ENCODE measurements around the gene APOL4. TPM values are rescaled to one million over a fixed set of nuclear protein-coding genes. Genes with fewer than 3 reads are reported as not detected.
"Not testable (repeated sequence)": the region's sequence is repeated elsewhere in the genome, so short reads cannot be mapped to it uniquely, and the experiment has no call there.

The APOL4 gene, protein sequence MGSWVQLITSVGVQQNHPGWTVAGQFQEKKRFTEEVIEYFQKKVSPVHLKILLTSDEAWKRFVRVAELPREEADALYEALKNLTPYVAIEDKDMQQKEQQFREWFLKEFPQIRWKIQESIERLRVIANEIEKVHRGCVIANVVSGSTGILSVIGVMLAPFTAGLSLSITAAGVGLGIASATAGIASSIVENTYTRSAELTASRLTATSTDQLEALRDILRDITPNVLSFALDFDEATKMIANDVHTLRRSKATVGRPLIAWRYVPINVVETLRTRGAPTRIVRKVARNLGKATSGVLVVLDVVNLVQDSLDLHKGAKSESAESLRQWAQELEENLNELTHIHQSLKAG
- 1 to 10 TPM in 1 of 6 donors, under 1 TPM in 3, not detected in 2; 0.09 to 1.6 (median 0.72) TPM for polyA plus RNA-seq (ENCODE audit: low read depth in 6 of 6)

GRCh38 chr22:36201630-36202319, at the start of gene APOL4:
Gene APOL4, minus strand, starts transcription at chr22:36201809. Its CDS starts 75 bp downstream, at chr22:36201734.
- ATAC-seq (ENCODE audit: low read depth in 2 of 2) (no peak), DNase-seq (no peak)
- peaks cover 16 to 35% (median 33%) of the 10 kb centered on the region in 3 donors for H3K27me3 Mint-ChIP-seq
- H3K4me3 Mint-ChIP-seq: peak within 1 kb of the TSS in 1 of 8 donors; percentile 21
- H3K4me1 Mint-ChIP-seq: peaks cover 13 to 44% (median 22%) of the 10 kb centered on the region in 3 donors
- H3K9me3 Mint-ChIP-seq: no peaks in the 10 kb centered on the region
- peaks cover 0 to 7% of the 10 kb centered on the region in 2 donors for H3K36me3 Mint-ChIP-seq
- peak within 1 kb of the TSS in 1 of 6 donors; percentile 11 for H3K27ac Mint-ChIP-seq

- ATAC-seq (ENCODE audit: low read depth in 2 of 2); DNase-seq; H3K9me3 Mint-ChIP-seq; H3K27me3 Mint-ChIP-seq; H3K36me3 Mint-ChIP-seq: not testable (repeated sequence)
- Mint-ChIP-seq H3K4me3 (peak overlapping the region in 2 of 8 donors; percentile 44 to 59), H3K27ac (peak overlapping the region in 2 of 6 donors; percentile 22 to 39), H3K4me1 (peaks cover 15 to 31% (median 20%) of the 10 kb centered on the region in 3 donors)
Observed at GRCh38 chr22:36250292-36250960, 48.8 kb upstream of the APOL4 start.

GRCh38 chr22:36249160-36249559, 47.6 kb upstream of the APOL4 start:
- ATAC-seq (ENCODE audit: low read depth in 2 of 2) (no peak), DNase-seq (no peak)
- peaks cover 18 to 24% (median 19%) of the 10 kb centered on the region in 3 donors for H3K4me1 Mint-ChIP-seq
- peaks cover 0 to 5% (median 0%) of the 10 kb centered on the region in 7 donors for H3K9me3 Mint-ChIP-seq
- H3K27me3 Mint-ChIP-seq: peaks cover 0 to 6% (median 0%) of the 10 kb centered on the region in 3 donors
- no peak overlapping the region for H3K4me3 Mint-ChIP-seq
- no peak overlapping the region for H3K27ac Mint-ChIP-seq
- H3K36me3 Mint-ChIP-seq: peaks cover 0 to 7% of the 10 kb centered on the region in 2 donors

DNA sequence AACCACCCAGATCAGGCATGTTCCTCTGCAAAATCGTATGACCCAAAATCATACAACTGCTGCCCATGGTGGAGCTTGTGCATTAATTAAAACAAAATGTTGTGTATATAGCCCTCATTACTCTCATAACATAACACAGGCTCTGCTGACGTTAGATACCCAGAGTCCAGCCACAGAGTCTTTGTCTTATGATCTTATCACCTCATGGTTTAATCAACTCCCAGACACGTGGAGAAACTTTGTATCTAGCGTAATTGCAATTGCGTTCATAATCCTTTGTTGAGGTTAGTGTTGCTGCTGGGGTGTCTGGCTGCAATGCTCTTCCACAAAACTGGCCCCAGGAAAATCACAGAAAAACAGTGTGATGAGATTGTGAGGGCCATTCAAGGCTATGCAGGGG, 46.3 kb upstream of the APOL4 start:
- DNase-seq (no peak), ATAC-seq (ENCODE audit: low read depth in 2 of 2) (no peak)
- Mint-ChIP-seq H3K4me1 (peaks cover 7 to 12% (median 9%) of the 10 kb centered on the region in 3 donors), H3K4me3 (no peak overlapping the region), H3K27ac (no peak overlapping the region), H3K9me3 (peaks cover 0 to 5% (median 3%) of the 10 kb centered on the region in 7 donors), H3K27me3 (peaks cover 0 to 6% (median 0%) of the 10 kb centered on the region in 3 donors), H3K36me3 (peaks cover 0 to 7% of the 10 kb centered on the region in 2 donors)

- DNase-seq: no peak
- Mint-ChIP-seq H3K27me3 (peaks cover 0 to 6% (median 0%) of the 10 kb centered on the region in 3 donors), H3K4me3 (no peak overlapping the region), H3K36me3 (peaks cover 0 to 7% of the 10 kb centered on the region in 2 donors), H3K9me3 (peaks cover 3 to 11% (median 4%) of the 10 kb centered on the region in 7 donors), H3K27ac (peak overlapping the region in 1 of 6 donors; percentile 59), H3K4me1 (peaks cover 0 to 3% (median under 1%) of the 10 kb centered on the region in 3 donors)
- ATAC-seq (ENCODE audit: low read depth in 2 of 2): no peak
Observed at GRCh38 chr22:36246718-36247117, 45.1 kb upstream of the APOL4 start.

DNA sequence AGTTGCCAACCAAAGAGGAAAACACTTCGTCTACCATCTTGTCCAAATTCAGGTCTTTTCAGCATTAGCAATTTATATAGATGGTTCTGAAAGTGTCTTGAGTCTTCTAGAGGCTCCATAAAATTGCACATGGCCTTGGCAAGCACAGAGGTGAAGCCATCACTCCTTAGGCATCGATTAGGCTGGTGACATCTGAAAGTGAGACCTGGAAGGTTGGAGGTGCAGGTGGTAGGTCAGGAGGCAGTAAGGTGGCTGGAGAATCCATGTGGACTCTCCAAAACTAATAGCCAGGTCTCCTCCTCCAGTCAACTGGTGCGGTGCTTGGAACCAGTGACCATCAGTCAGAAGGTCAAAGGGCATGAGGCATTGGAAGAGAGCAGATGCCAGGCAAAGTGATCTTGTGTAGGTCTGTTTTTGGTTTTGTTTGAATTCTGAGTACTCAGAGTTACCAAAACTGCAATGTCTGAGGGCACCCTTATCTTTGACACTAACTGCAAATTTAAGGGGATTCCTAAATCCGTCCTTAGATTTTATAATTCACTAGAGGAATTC, 44.3 kb upstream of the APOL4 start:
- Mint-ChIP-seq H3K9me3 (peaks cover 3 to 11% (median 4%) of the 10 kb centered on the region in 7 donors), H3K27me3 (peaks cover 0 to 6% (median 0%) of the 10 kb centered on the region in 3 donors), H3K27ac (peak overlapping the region in 1 of 6 donors; percentile 37), H3K4me1 (peaks cover 0 to 3% (median 0%) of the 10 kb centered on the region in 3 donors), H3K36me3 (peaks cover 0 to 7% of the 10 kb centered on the region in 2 donors), H3K4me3 (no peak overlapping the region)
- DNase-seq (no peak), ATAC-seq (ENCODE audit: low read depth in 2 of 2) (no peak)

DNA sequence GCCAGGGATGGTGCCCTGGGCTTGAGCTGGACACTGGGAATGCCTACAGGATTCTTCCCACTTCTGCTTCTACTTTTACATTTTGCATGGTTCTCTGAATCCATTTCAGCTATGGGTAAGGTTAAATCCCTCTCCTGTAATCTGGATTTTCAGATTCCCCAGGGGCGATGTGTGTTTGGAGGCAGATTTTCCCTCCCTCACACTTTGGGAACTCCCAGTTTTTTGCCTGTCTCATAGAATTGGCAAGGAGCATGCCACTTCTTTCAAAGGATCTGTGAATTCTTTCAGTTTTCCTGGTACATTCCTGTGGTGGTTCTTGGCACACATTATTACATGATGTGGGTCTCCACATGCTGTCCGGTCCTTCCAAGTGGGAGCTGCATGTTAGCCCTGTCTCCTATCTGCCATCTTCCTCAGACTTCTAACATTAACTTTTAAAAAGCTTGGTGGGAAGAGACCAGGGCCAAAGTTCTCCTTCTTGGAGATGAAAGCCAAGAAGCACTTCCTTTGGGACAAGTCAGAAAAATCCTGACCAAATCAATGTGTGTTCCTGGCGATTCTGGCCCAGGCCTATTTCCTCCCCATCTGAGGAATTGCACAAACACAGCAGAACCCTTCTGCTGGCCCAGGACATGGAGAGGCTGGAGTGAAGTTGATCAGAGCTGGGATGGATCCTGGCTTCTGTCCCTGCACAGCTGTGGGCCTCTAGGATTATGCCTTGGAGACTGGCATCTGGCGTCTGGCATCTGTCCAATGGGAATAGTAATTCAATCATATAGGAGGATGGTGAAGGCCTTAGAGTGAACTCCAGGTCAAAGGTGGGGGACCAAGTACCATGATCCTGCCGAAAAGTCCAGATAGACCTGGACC, 43.1 kb upstream of the APOL4 start:
- H3K4me3 Mint-ChIP-seq: peak overlapping the region in 1 of 8 donors; percentile 47
- no peak for DNase-seq
- peaks cover 0 to 7% of the 10 kb centered on the region in 2 donors for H3K36me3 Mint-ChIP-seq
- H3K27me3 Mint-ChIP-seq: peaks cover 0 to 6% (median 0%) of the 10 kb centered on the region in 3 donors
- peaks cover 5 to 7% (median 7%) of the 10 kb centered on the region in 3 donors for H3K4me1 Mint-ChIP-seq
- H3K9me3 Mint-ChIP-seq: peaks cover 3 to 11% (median 4%) of the 10 kb centered on the region in 7 donors
- H3K27ac Mint-ChIP-seq: peak overlapping the region in 2 of 6 donors; percentile 57 to 60
- no peak for ATAC-seq (ENCODE audit: low read depth in 2 of 2)

DNA sequence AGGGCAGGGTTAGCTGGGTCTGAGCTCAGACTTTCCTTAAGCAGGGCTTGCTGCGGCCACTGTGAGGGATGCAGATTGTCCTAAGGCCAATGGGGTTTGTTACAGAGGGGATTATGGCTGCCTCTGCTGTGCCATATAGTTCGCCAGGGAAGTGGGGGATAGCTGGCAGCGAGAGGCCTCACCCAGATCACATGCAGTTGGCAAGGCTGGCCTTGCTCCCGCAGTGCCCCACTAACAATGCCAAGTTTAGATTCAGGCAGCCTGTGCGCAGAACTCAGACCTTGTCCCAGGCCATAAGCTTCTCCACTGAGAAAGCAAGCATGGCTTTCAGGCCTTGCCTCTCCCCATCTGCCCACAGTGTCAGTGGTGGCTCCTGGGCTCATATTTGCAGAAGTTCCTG, 42.4 kb upstream of the APOL4 start:
- ATAC-seq (ENCODE audit: low read depth in 2 of 2) (no peak), DNase-seq (no peak)
- Mint-ChIP-seq H3K9me3 (peaks cover 3 to 11% (median 4%) of the 10 kb centered on the region in 7 donors), H3K27ac (no peak overlapping the region), H3K27me3 (peaks cover 0 to 6% (median 0%) of the 10 kb centered on the region in 3 donors), H3K36me3 (peaks cover 0 to 7% of the 10 kb centered on the region in 2 donors), H3K4me1 (peaks cover 13 to 15% (median 15%) of the 10 kb centered on the region in 3 donors), H3K4me3 (no peak overlapping the region)

- DNase-seq (peak; percentile 73), ATAC-seq (ENCODE audit: low read depth in 2 of 2) (peak; percentile 99)
- Mint-ChIP-seq H3K27me3 (no peaks in the 10 kb centered on the region), H3K4me3 (peak within 1 kb of the TSS; percentile 91 to 99 (median 98)), H3K36me3 (peaks cover 5 to 16% of the 10 kb centered on the region in 2 donors), H3K4me1 (peaks cover 33 to 55% (median 46%) of the 10 kb centered on the region in 3 donors), H3K9me3 (peaks cover 0 to 11% (median 4%) of the 10 kb centered on the region in 7 donors), H3K27ac (peak within 1 kb of the TSS; percentile 94 to 98 (median 96))
Observed at GRCh38 chr22:36239401-36240171, 38.0 kb upstream of the APOL4 start, which contains the start of gene APOL2. Gene APOL2, minus strand, starts transcription at chr22:36239527. Its CDS starts 6,365 bp downstream, at chr22:36233162.

- peaks cover 5 to 17% of the 10 kb centered on the region in 2 donors for H3K36me3 Mint-ChIP-seq
- DNase-seq (no peak), ATAC-seq (ENCODE audit: low read depth in 2 of 2) (no peak)
- H3K27ac Mint-ChIP-seq: peak overlapping the region; percentile 94 to 98 (median 96)
- H3K4me3 Mint-ChIP-seq: peak overlapping the region; percentile 91 to 99 (median 98)
- H3K4me1 Mint-ChIP-seq: peaks cover 33 to 59% (median 47%) of the 10 kb centered on the region in 3 donors
- no peaks in the 10 kb centered on the region for H3K27me3 Mint-ChIP-seq
- H3K9me3 Mint-ChIP-seq: peaks cover 0 to 11% (median 4%) of the 10 kb centered on the region in 7 donors
Observed at GRCh38 chr22:36239150-36239400, 37.5 kb upstream of the APOL4 start.

- Mint-ChIP-seq H3K4me3 (peak overlapping the region; percentile 91 to 99 (median 98)), H3K27ac (peak overlapping the region; percentile 94 to 98 (median 96)), H3K9me3 (peaks cover 0 to 11% (median 4%) of the 10 kb centered on the region in 7 donors), H3K27me3 (no peaks in the 10 kb centered on the region), H3K4me1 (peaks cover 39 to 64% (median 51%) of the 10 kb centered on the region in 3 donors), H3K36me3 (peaks cover 7 to 22% of the 10 kb centered on the region in 2 donors)
- DNase-seq: no peak
- no peak for ATAC-seq (ENCODE audit: low read depth in 2 of 2)
Observed at GRCh38 chr22:36238373-36239149, 37.0 kb upstream of the APOL4 start.

All from naive B cell (primary cell).